H1 (cell line): ENCODE measurements around the gene VPS35L. TPM values are rescaled to one million over a fixed set of nuclear protein-coding genes. Genes with fewer than 3 reads are reported as not detected.

Experiments used
- CTCF ChIA-PET: fragments of 300-600 bp; sonication (Branson Sonifier 250); formaldehyde crosslinking; loops from one replicate; lab custom pipeline; 2021; ENCODE audit not compliant: partially characterized antibody; lab: Charles Lee
- POLR2A ChIA-PET: fragments of 300-600 bp; sonication (Branson Sonifier 250); formaldehyde crosslinking; loops from one replicate; lab custom pipeline; 2021; ENCODE audit warnings: inconsistent platforms; ENCODE audit not compliant: partially characterized antibody; lab: Charles Lee
- DNase-seq, 2 experiments: peaks; one replicate each; pipeline versions ENCODE4 v3.0.0 to v3.0.0-alpha.2; 2010 to 2022; ENCODE audit warnings: low spot score in 2 of 2, low read depth in 1 of 2, mixed read lengths in 1 of 2
- FAIRE-seq: peaks from 2 replicates; lab custom pipeline; 2011; peaks lifted over from hg19 to GRCh38; lab: Jason Lieb, UNC
- H2AFZ ChIP-seq: 2 replicates; pipeline ENCODE4 v1.8.1; 2012; ENCODE audit warnings: low read length, inconsistent platforms
- H2AK5ac ChIP-seq: 2 replicates; pipeline ENCODE4 v1.6.1; 2013; ENCODE audit warnings: low read depth, low read length
- H2BK120ac ChIP-seq: replicated peaks from 2 replicates; pipeline ENCODE3; 2013; ENCODE audit warnings: low read depth, low read length, inconsistent platforms
- H2BK12ac ChIP-seq: 2 replicates; pipeline ENCODE4 v1.6.1; 2013; ENCODE audit warnings: low read depth, low read length
- H2BK15ac ChIP-seq: 2 replicates; pipeline ENCODE4 v1.6.1; 2013; ENCODE audit warnings: low read length
- H2BK20ac ChIP-seq: 2 replicates; pipeline ENCODE4 v1.6.1; 2013; ENCODE audit warnings: low read length
- H2BK5ac ChIP-seq: 2 replicates; pipeline ENCODE4 v1.6.1; 2013; ENCODE audit warnings: low read depth, low read length
- H3K14ac ChIP-seq: 2 replicates; pipeline ENCODE4 v1.6.1; 2013; ENCODE audit warnings: inconsistent platforms; ENCODE audit not compliant: insufficient read length
- H3K18ac ChIP-seq: 2 replicates; pipeline ENCODE4 v1.6.1; 2013; ENCODE audit warnings: low read length; ENCODE audit errors: extremely low read depth
- H3K23ac ChIP-seq: 2 replicates; pipeline ENCODE4 v1.6.1; 2013; ENCODE audit warnings: inconsistent platforms; ENCODE audit not compliant: insufficient read length
- H3K23me2 ChIP-seq: 2 replicates; pipeline ENCODE4 v1.6.1; 2013; ENCODE audit warnings: low read depth, low read length
- H3K27ac ChIP-seq: 2 replicates; pipeline ENCODE4 v1.6.1; 2011; ENCODE audit warnings: low read depth, low read length, inconsistent platforms
- H3K27me3 ChIP-seq, 4 experiments: replicated peaks in 1 of 4; 1 replicate in 1 of 4; 2 replicates in 3 of 4; pipeline versions ENCODE4 v1.6.1 to v1.8.1; 2011 to 2013; ENCODE audit warnings: low read length in 3 of 4, mild to moderate bottlenecking in 3 of 4, inconsistent platforms in 2 of 4, mixed read lengths in 2 of 4, moderate library complexity in 1 of 4; ENCODE audit not compliant: control insufficient read depth in 3 of 4, insufficient read depth in 3 of 4; ENCODE audit errors: extremely low read depth in 1 of 4
- H3K36me3 ChIP-seq, 4 experiments: 2 replicates each; pipeline versions ENCODE4 v1.6.1 to v1.8.1; 2011 to 2013; ENCODE audit warnings: mild to moderate bottlenecking in 4 of 4, low read length in 3 of 4, moderate library complexity in 2 of 4, control low read depth in 1 of 4, inconsistent platforms in 1 of 4; ENCODE audit not compliant: insufficient read depth in 4 of 4, control insufficient read depth in 2 of 4
- H3K4ac ChIP-seq: replicated peaks from 2 replicates; pipeline ENCODE3; 2013; ENCODE audit warnings: low read length, low read depth, mixed read lengths, inconsistent platforms; ENCODE audit not compliant: insufficient read length
- H3K4me1 ChIP-seq, 4 experiments: replicated peaks in 1 of 4; 1 replicate in 1 of 4; 2 replicates in 3 of 4; pipeline versions ENCODE4 v1.6.1 to v1.8.1; 2011 to 2013; ENCODE audit warnings: low read length in 3 of 4, inconsistent platforms in 2 of 4, mixed read lengths in 1 of 4; ENCODE audit not compliant: insufficient read depth in 4 of 4, control insufficient read depth in 3 of 4
- H3K4me2 ChIP-seq, 2 experiments: 2 replicates each; pipeline versions ENCODE4 v1.6.1 to v1.8.1; 2011 to 2013; ENCODE audit warnings: low read depth in 2 of 2, low read length in 2 of 2, control low read depth in 1 of 2, inconsistent platforms in 1 of 2, mild to moderate bottlenecking in 1 of 2; ENCODE audit not compliant: insufficient read depth in 1 of 2
- H3K4me3 ChIP-seq, 4 experiments: fragments of 200-600, 300-600 bp in 1 of 4; sonication (generic), shearing (Covaris generic), sonication (Bioruptor Twin) in 1 of 4; 2 replicates each; pipeline versions ENCODE4 v1.5.1 to v1.8.1; 2011 to 2016; ENCODE audit warnings: low read length in 4 of 4, low read depth in 3 of 4, control low read depth in 2 of 4, inconsistent platforms in 2 of 4, mild to moderate bottlenecking in 2 of 4, mixed read lengths in 1 of 4, moderate library complexity in 1 of 4; ENCODE audit not compliant: insufficient read depth in 2 of 4; ENCODE audit errors: extremely low read depth in 1 of 4
- H3K56ac ChIP-seq: replicated peaks from 2 replicates; pipeline ENCODE3; 2013; ENCODE audit warnings: low read depth, mild to moderate bottlenecking, mixed read lengths, low read length, inconsistent platforms; ENCODE audit not compliant: insufficient read length
- H3K79me1 ChIP-seq: 2 replicates; pipeline ENCODE4 v1.6.1; 2013; ENCODE audit warnings: low read depth, low read length, control low read depth
- H3K79me2 ChIP-seq, 2 experiments: 2 replicates each; pipeline versions ENCODE4 v1.6.1 to v1.8.1; 2012 to 2013; ENCODE audit warnings: low read length in 2 of 2, mild to moderate bottlenecking in 2 of 2, inconsistent platforms in 1 of 2; ENCODE audit not compliant: insufficient read depth in 2 of 2, control insufficient read depth in 1 of 2
- H3K9ac ChIP-seq, 4 experiments: replicated peaks in 1 of 4; 1 replicate in 1 of 4; 2 replicates in 3 of 4; pipeline versions ENCODE4 v1.6.1 to v1.8.1; 2011 to 2013; ENCODE audit warnings: low read depth in 3 of 4, low read length in 3 of 4, control low read depth in 2 of 4, mild to moderate bottlenecking in 2 of 4, moderate library complexity in 2 of 4, inconsistent platforms in 1 of 4; ENCODE audit errors: extremely low read depth in 1 of 4
- H3K9me3 ChIP-seq, 2 experiments: 2 replicates each; pipeline versions ENCODE4 v1.6.1 to v1.8.1; 2012 to 2013; ENCODE audit warnings: mild to moderate bottlenecking in 2 of 2, moderate library complexity in 2 of 2, control low read depth in 1 of 2, inconsistent platforms in 1 of 2, low read depth in 1 of 2, low read length in 1 of 2, mixed read lengths in 1 of 2; ENCODE audit not compliant: insufficient read depth in 2 of 2
- H4K20me1 ChIP-seq, 2 experiments: replicated peaks in 1 of 2; 2 replicates each; pipeline versions ENCODE3 to v1.8.1; 2011 to 2013; ENCODE audit warnings: inconsistent platforms in 2 of 2, low read length in 2 of 2, mild to moderate bottlenecking in 1 of 2; ENCODE audit not compliant: insufficient read depth in 2 of 2, control insufficient read depth in 1 of 2
- H4K5ac ChIP-seq: 2 replicates; pipeline ENCODE4 v1.6.1; 2013; ENCODE audit warnings: low read length, low read depth, mixed read lengths, inconsistent platforms; ENCODE audit not compliant: insufficient read length
- H4K8ac ChIP-seq: 2 replicates; pipeline ENCODE4 v1.8.0; 2013; ENCODE audit warnings: mild to moderate bottlenecking, moderate library complexity, low read length, inconsistent platforms; ENCODE audit not compliant: insufficient read depth; ENCODE audit errors: extremely low read depth
- H4K91ac ChIP-seq: replicated peaks from 2 replicates; pipeline ENCODE3; 2013; ENCODE audit warnings: low read length, mixed read lengths, inconsistent platforms; ENCODE audit not compliant: insufficient read length
- BCL11A ChIP-seq, 2 experiments: IDR thresholded peaks; one replicate each; pipeline ENCODE4 v1.6.1; 2011; ENCODE audit warnings: low read depth in 2 of 2, low read length in 2 of 2, mild to moderate bottlenecking in 2 of 2
- CEBPB ChIP-seq: IDR thresholded peaks from 2 replicates; pipeline ENCODE4 v1.6.1; 2012; ENCODE audit warnings: low read depth, low read length
- GTF2F1 ChIP-seq: IDR thresholded peaks from 2 replicates; pipeline ENCODE4 v1.6.1; 2012; ENCODE audit warnings: low read depth, low read length, improper control_type of control experiment, borderline replicate concordance
- HDAC2 ChIP-seq, 2 experiments: fragments of 300-600 bp in 1 of 2; sonication (generic) in 1 of 2; IDR thresholded peaks; 2 replicates each; pipeline ENCODE4 v1.6.1; 2011 to 2012; ENCODE audit warnings: low read depth in 2 of 2, low read length in 2 of 2, mild to moderate bottlenecking in 2 of 2, moderate library complexity in 2 of 2, borderline replicate concordance in 1 of 2, inconsistent platforms in 1 of 2
- HDAC6 ChIP-seq: IDR thresholded peaks from one replicate; pipeline ENCODE4 v1.7.1; 2012; ENCODE audit warnings: low read depth, mild to moderate bottlenecking, inconsistent platforms, low read length, moderate library complexity
- NRF1 ChIP-seq: IDR thresholded peaks from 2 replicates; pipeline ENCODE4 v1.6.1; 2011; ENCODE audit warnings: mild to moderate bottlenecking, low read depth, low read length, improper control_type of control experiment
- PHF8 ChIP-seq: fragments of 200-600 bp; sonication (generic); conservative IDR thresholded peaks from 2 replicates; pipeline ENCODE4 v1.7.1; 2012; ENCODE audit warnings: low read depth, mild to moderate bottlenecking, inconsistent platforms, low read length, moderate library complexity
- POLR2AphosphoS5 ChIP-seq: IDR thresholded peaks from 2 replicates; pipeline ENCODE4 v1.6.1; 2011; ENCODE audit warnings: low read depth, low read length
- SIN3A ChIP-seq, 2 experiments: IDR thresholded peaks in 1 of 2; conservative IDR thresholded peaks in 1 of 2; 2 replicates each; pipeline ENCODE4 v1.6.1; 2011 to 2012; ENCODE audit warnings: low read length in 2 of 2, improper control_type of control experiment in 1 of 2, low read depth in 1 of 2, mild to moderate bottlenecking in 1 of 2
- SP1 ChIP-seq: IDR thresholded peaks from 2 replicates; pipeline ENCODE4 v1.6.1; 2011; ENCODE audit warnings: low read depth, low read length
- SUZ12 ChIP-seq: fragments of 200-600 bp; sonication (generic); IDR thresholded peaks from 2 replicates; pipeline ENCODE4 v1.6.1; 2012; ENCODE audit warnings: mild to moderate bottlenecking, inconsistent platforms, low read length, moderate library complexity, mixed read lengths
- TAF1 ChIP-seq: IDR thresholded peaks from 2 replicates; pipeline ENCODE4 v1.6.1; 2011; ENCODE audit warnings: mild to moderate bottlenecking, low read depth, low read length
- WGBS, 2 experiments: shearing (Covaris generic) in 1 of 2; methylation state at CpG; one replicate each; pipeline versions ENCODE4 v1.1.6 to v1.1.7; 2013 to 2015; ENCODE audit warnings: low lambda C conversion rate in 2 of 2, mixed read lengths in 2 of 2, inconsistent platforms in 1 of 2, low coverage in 1 of 2, missing lambda C conversion rate in 1 of 2; ENCODE audit not compliant: insufficient replicate concordance in 2 of 2, insufficient coverage in 1 of 2, insufficient read length in 1 of 2; ENCODE audit errors: extremely low coverage in 1 of 2, missing lambda C conversion rate in 1 of 2; 5-methylcytosine and 5-hydroxymethylcytosine counted together
- polyA plus RNA-seq, 7 experiments: library from polyadenylated mRNA; depleted of rRNA in 3 of 7; stranded (reverse) in 5 of 7; unstranded in 2 of 7; fragments of >200 nt in 5 of 7; fragments of 200-250 nt in 2 of 7; gene quantifications; 1 replicate in 5 of 7; 2 replicates in 1 of 7; 4 replicates in 1 of 7; pipeline versions ENCODE4 v1.2.1 to v1.2.3, GENCODE V29; 2011 to 2013; ENCODE audit warnings: missing spikeins in 2 of 7, mixed read lengths in 2 of 7
- total RNA-seq: library from RNA; stranded (reverse); fragmentation: NEBNext Ultra II Directional; extraction: Animal tissue kit (Norgen Biotek cat#: 25700); gene quantifications from 2 replicates; pipeline ENCODE4 v1.2.1, GENCODE V29; 2021
- TF ChIP-seq, protein P1 (sequence below): IDR thresholded peaks from 2 replicates; pipeline ENCODE4 v1.6.1; 2012; ENCODE audit warnings: inconsistent platforms

The VPS35L gene
- total and polyA plus RNA-seq, 2 of the 8 experiments (the other 6 are each of a cell fraction or from before 2014, with no cell fraction given): 31.5 to 57.1 TPM

DNA sequence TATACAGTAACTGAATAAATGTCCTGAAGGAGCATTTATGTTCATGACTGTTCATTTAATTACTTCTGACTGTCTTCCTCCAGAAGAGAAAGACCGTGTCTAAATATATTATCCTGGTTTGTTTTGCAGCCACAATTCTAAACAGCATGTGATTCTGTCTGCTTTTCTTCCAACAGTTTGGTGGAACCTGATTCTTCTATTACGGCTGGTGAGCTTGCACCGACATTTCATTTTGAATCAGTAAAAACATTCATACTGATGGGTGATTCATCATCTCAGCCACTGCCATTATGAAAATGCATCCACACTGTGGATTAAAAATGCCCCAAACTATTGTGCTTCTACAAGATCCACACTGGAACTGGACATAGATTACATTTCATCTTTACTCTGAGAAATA, 145.6 kb downstream of the VPS35L start:
- Histone ChIP-seq H3K79me1 (peaks cover 9% of the 10 kb centered on the region), H4K5ac (no peak overlapping the region), H3K18ac (no peak overlapping the region), H4K8ac (no peak overlapping the region), H3K27me3 (no peaks in the 10 kb centered on the region), H3K36me3 (peaks cover 33 to 84% (median 56%) of the 10 kb centered on the region in 4 experiments), H3K9ac (no peak overlapping the region), H4K91ac (no peak overlapping the region), H2AFZ (no peak overlapping the region), H3K4me3 (no peak overlapping the region), H3K23me2 (no peaks in the 10 kb centered on the region), H3K79me2 (peaks cover 0 to 28% of the 10 kb centered on the region in 2 experiments; a peak in 2 of 4 replicates), H2BK15ac (no peak overlapping the region), H2BK120ac (no peak overlapping the region), H2BK12ac (no peak overlapping the region), H3K23ac (no peak overlapping the region), H3K56ac (no peak overlapping the region), H3K4me2 (no peak overlapping the region), H2BK5ac (no peak overlapping the region), H3K14ac (no peak overlapping the region), H2AK5ac (no peak overlapping the region), H3K27ac (no peak overlapping the region), H3K4me1 (no peaks in the 10 kb centered on the region), H3K9me3 (peaks cover 6 to 17% of the 10 kb centered on the region in 2 experiments), H3K4ac (no peak overlapping the region), H2BK20ac (no peak overlapping the region), H4K20me1 (peaks cover 10 to 17% of the 10 kb centered on the region in 2 experiments)
- no peak for FAIRE-seq
- DNase-seq: no peak
- TF ChIP-seq CEBPB (no peak), SP1 (no peak), POLR2AphosphoS5 (no peak), BCL11A (IDR thresholded peaks at IDR 0.05; ENCODE audit: low read depth in 2 of 2, low read length in 2 of 2) (no peak), HDAC6 (no peak), HDAC2 (IDR thresholded peaks at IDR 0.05; ENCODE audit: borderline replicate concordance in 1 of 2, low read depth in 2 of 2, low read length in 2 of 2) (no peak), PHF8 (no peak), TAF1 (no peak), SIN3A (conservative IDR thresholded peaks at IDR 0.05 in 1 of 2, IDR thresholded peaks at IDR 0.05 in 1 of 2; ENCODE audit: low read depth in 1 of 2, low read length in 2 of 2) (no peak), SUZ12 (no peak), NRF1 (no peak), GTF2F1 (no peak)
- TF ChIP-seq, protein P1, sequence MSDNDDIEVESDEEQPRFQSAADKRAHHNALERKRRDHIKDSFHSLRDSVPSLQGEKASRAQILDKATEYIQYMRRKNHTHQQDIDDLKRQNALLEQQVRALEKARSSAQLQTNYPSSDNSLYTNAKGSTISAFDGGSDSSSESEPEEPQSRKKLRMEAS: no peak
- CTCF ChIA-PET: interaction anchor here (1.3 to 1.4 kb wide), 2 partner anchors 98 to 103 kb away, joined by 3 to 4 read pairs; no protein-coding TSS in a partner anchor
- WGBS, 2 experiments: 98% methylated on average over 3 of the region's 3 CpGs; no CpG with 5 or more reads in 1 of the 2 experiments
- POLR2A ChIA-PET: interaction anchor here (1.1 to 5.2 kb wide), 8 partner anchors 9 to 152 kb away, joined by 3 to 23 read pairs (median 4); partner anchors contain the start of genes IQCK and KNOP1
